H7 (cell line): ENCODE results near the gene WDFY4. TPM values are rescaled to one million over a fixed set of nuclear protein-coding genes. Genes with fewer than 3 reads are reported as not detected.

ENCODE experiments used
- DNase-seq: peaks from one replicate; pipeline ENCODE4 v3.0.0; 2012
- H3K27me3 ChIP-seq: 2 replicates; pipeline ENCODE4 v1.6.0; 2011; ENCODE audit warnings: mild to moderate bottlenecking, low read length; ENCODE audit not compliant: control insufficient read depth, insufficient read depth
- H3K36me3 ChIP-seq: replicated peaks from 2 replicates; pipeline ENCODE4 v1.5.1; 2011; ENCODE audit warnings: low read length; ENCODE audit not compliant: control insufficient read depth, insufficient read depth
- H3K4me3 ChIP-seq: 2 replicates; pipeline ENCODE4 v1.5.1; 2011; ENCODE audit warnings: low read depth, mild to moderate bottlenecking, control low read depth, low read length, moderate library complexity; ENCODE audit not compliant: insufficient read depth
- total RNA-seq: library from RNA; depleted of rRNA; stranded (reverse); fragments of >200 nt; shearing (Covaris generic); gene quantifications from 2 replicates; pipeline ENCODE4 v1.2.3, GENCODE V29; 2014

WDFY4 gene
- total RNA-seq, 1 experiment from 2014 or later, result not detected

DNA sequence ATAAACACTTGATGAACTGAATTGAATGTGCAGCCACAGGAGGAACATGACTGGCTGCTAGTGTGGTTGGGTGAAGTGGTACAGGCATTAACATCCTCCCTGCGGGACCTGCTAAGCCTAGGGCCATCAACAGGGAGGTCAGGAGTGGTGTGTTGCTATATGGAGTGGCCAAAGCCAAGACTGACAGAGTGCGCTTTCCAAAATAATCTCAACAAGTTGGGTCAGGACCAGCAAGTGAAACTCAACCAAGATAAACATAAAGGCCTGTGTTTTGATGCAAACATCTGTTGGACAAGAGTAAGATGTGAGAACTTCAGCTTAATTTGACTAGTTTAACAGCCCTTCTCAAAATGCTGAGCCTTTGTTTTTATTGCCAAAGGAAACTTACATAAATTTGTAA is 97.7 kb downstream of the WDFY4 start:
- no peak for DNase-seq
- Histone ChIP-seq H3K27me3 (no peaks in the 10 kb centered on the region), H3K36me3 (no peaks in the 10 kb centered on the region), H3K4me3 (no peak overlapping the region)

- DNase-seq, result no peak
- no peaks in the 10 kb centered on the region for H3K27me3 ChIP-seq
- H3K4me3 ChIP-seq, result no peak overlapping the region
- no peaks in the 10 kb centered on the region for H3K36me3 ChIP-seq
Observed at GRCh38 chr10:48784031-48784430, 99.4 kb downstream of the WDFY4 start.

DNA sequence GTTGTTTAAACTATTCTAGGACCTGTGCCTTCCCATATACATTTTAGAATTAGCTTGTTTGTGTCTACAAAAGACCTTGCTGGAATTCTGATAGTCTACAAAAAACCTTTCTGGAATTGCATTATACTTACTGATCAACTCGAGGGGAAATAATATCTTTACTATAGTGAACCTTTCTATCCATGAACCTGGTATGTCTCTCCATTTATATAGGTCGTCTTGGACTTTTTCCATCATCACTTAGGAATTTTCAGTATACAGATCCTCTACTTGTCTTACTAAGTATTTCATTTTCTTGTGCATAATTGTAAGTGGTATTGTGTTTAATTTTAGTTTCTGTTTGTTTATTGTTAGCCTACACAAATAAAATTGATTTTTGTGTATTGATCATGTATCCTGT is 101.1 kb downstream of the WDFY4 start:
- no peak for DNase-seq
- H3K36me3 ChIP-seq, result no peaks in the 10 kb centered on the region
- no peaks in the 10 kb centered on the region for H3K27me3 ChIP-seq
- H3K4me3 ChIP-seq, result no peak overlapping the region

DNA sequence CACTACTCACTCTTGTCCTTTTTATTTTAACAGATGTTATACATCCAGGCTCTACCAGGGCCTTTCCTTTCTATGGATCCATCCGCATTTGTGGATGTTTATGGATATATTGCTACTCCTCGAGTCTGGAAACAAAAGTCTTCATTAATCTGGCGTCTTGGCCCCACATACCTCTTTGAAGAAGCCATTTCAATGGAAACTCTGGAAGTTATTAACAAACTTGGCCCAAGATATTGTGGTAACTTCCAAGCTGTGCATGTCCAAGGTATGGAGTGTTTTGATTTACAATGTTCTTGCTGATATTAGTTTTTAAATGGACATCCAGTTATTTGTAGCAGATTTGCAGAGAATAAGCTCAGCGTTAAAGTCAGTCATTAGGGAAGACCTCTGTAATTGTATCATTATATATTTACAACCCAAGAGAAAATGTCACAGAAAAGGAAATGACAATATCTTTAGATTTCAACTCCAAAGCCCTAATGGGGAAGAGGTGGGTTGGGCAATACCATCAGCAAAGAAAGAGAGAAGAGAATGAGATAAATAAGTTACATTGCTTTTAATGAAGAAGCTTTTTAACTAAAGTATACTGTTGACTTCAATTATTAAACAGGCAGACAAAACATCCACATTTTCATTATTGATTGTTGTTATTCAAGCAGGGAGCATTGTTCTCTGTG is 102.1 kb downstream of the WDFY4 start:
- no peaks in the 10 kb centered on the region for H3K27me3 ChIP-seq
- no peaks in the 10 kb centered on the region for H3K36me3 ChIP-seq
- no peak overlapping the region for H3K4me3 ChIP-seq
- DNase-seq, result no peak

DNA sequence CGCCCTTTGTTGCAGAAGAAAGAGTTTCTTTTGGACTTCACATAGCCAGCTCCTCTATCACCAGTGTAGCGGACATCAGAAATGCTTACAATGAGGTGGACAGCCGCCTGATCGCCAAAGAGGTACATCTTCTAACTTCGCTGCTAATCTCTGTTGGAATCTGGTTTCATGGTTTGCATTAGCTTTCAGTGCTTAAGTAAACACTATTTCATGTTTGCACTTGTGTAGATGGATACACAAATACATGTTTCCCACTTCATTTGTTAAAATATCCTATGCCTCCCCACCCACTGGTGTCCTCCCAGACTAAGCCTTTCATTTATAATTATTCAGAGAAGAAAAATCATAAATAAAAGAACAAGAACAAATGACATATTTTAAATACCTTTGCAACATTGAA is 103.9 kb downstream of the WDFY4 start:
- no peak for DNase-seq

DNA sequence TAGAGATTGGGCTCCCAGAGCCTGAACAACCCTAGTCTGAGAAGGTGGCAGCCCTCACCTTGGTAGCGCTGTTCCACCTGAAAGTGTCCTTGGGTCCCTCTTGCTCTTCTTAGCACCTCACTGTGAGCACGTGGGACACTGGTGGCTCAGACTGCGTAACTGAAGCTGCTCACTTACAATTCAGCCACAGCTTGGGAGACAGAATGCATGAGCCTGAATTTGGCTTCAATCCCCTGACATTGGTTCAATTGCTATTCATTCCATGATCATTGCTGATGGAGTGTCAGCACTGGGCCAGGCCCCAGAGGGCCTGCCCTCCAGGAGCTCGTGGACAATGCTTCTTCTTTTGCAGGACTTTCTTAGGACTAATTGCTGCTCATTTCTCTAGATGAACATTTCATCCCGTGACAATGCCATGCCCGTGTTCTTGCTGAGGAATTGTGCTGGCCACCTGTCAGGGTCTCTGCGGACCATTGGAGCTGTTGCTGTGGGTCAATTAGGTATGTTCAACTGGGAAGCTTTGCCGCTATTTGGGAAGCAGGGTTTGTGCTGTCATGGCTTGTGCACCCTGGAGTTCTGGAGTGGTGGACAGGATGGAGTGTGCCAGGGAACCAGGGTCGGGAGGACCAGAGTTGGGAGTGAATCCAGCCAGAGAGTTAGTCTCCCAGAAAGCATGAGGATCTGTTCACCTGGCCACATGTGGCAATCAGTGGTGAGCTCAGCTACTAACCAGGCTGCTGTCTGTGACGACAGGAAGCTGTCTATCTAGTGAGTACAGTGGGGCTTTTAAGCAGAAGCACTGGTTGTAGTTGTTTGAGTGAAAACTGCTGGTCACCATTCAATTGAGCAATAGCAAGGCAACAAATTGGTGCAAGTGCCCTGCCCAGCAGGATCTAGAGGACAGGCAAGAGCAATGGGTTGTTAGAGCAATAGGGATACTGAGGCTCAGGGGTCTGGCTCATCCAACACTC is 105.1 kb downstream of the WDFY4 start:
- no peak for DNase-seq
- no peaks in the 10 kb centered on the region for H3K36me3 ChIP-seq
- no peaks in the 10 kb centered on the region for H3K27me3 ChIP-seq
- no peak overlapping the region for H3K4me3 ChIP-seq

More for the DNA sequence above, 103.9 kb downstream of the WDFY4 start:
- no peaks in the 10 kb centered on the region for H3K36me3 ChIP-seq
- H3K27me3 ChIP-seq, result no peaks in the 10 kb centered on the region
- no peak overlapping the region for H3K4me3 ChIP-seq

GRCh38 chr10:48790457-48791044 is 105.9 kb downstream of the WDFY4 start:
- DNase-seq, result no peak
- Histone ChIP-seq H3K27me3 (no peaks in the 10 kb centered on the region), H3K4me3 (no peak overlapping the region), H3K36me3 (no peaks in the 10 kb centered on the region)

DNA sequence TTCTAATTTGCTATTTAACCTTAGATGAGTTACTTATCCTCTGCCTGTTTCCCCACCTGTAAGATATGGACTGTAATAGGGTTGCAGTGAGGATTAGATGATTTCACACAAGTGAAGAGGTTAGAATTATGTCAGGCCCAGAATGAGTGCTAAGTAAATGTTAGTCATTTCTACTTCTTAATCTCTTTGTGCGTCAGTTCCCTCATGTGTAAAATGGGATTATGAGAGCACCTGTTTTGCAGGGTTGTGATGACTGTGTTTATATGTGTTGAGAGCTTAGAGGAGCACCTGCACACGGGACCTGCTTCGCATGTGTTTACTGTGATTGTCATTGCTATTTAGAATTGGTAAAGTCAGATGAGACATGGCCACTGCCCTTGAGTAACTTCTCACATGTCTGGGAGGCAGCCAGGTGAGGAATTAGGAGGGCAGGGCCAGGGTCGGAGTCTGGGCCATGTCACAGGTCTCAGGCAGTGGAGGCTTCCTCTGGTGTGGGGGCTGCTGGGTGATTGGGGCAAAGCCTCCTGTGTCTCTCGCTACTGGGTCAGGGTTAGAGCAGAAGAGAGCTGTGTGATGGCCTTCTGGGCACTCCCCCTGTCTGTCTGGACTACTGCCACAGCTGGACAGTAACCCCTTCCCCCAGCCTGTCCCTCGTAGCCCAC is 106.7 kb downstream of the WDFY4 start:
- Histone ChIP-seq H3K27me3 (no peaks in the 10 kb centered on the region), H3K36me3 (no peaks in the 10 kb centered on the region), H3K4me3 (no peak overlapping the region)
- DNase-seq, result no peak

- Histone ChIP-seq H3K4me3 (no peak overlapping the region), H3K36me3 (no peaks in the 10 kb centered on the region), H3K27me3 (no peaks in the 10 kb centered on the region)
- no peak for DNase-seq
Observed at GRCh38 chr10:48792121-48792520, 107.4 kb downstream of the WDFY4 start.

- Histone ChIP-seq H3K4me3 (no peak overlapping the region), H3K27me3 (no peaks in the 10 kb centered on the region), H3K36me3 (no peaks in the 10 kb centered on the region)
- DNase-seq, result no peak
Observed at GRCh38 chr10:48792687-48793096, 108.0 kb downstream of the WDFY4 start.

DNA sequence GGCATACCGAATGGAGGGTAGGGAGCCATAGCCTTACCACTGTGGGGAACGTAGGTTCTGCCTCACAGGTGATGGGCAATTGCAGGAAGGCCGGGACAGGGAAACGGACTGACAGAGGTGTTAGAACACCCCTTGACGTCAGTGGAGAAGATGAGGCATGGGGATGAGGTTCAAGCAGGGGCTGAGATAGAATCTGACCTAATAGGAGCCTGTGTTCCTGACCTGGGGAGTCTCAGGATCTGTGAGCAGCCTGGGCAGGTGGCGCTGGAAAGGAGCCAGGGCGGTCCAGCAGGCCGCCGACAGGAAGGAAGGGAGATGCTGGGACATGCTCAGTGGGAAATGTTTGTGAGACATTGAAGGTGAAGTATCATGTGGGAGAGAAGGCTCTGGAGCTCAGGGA is 109.4 kb downstream of the WDFY4 start:
- Histone ChIP-seq H3K4me3 (no peak overlapping the region), H3K36me3 (no peaks in the 10 kb centered on the region), H3K27me3 (no peaks in the 10 kb centered on the region)
- no peak for DNase-seq

GRCh38 chr10:48796713-48797245 is 112.1 kb downstream of the WDFY4 start:
- Histone ChIP-seq H3K4me3 (no peak overlapping the region), H3K36me3 (no peaks in the 10 kb centered on the region), H3K27me3 (no peaks in the 10 kb centered on the region)
- DNase-seq, result no peak

- no peaks in the 10 kb centered on the region for H3K36me3 ChIP-seq
- no peaks in the 10 kb centered on the region for H3K27me3 ChIP-seq
- no peak for DNase-seq
- H3K4me3 ChIP-seq, result no peak overlapping the region
Observed at GRCh38 chr10:48797830-48798229, 113.2 kb downstream of the WDFY4 start.

GRCh38 chr10:48798481-48799254 is 114.0 kb downstream of the WDFY4 start:
- no peak overlapping the region for H3K4me3 ChIP-seq
- no peaks in the 10 kb centered on the region for H3K27me3 ChIP-seq
- no peak for DNase-seq
- H3K36me3 ChIP-seq, result no peaks in the 10 kb centered on the region
